ENCODE measurements around the gene TRIM3.

DNA sequence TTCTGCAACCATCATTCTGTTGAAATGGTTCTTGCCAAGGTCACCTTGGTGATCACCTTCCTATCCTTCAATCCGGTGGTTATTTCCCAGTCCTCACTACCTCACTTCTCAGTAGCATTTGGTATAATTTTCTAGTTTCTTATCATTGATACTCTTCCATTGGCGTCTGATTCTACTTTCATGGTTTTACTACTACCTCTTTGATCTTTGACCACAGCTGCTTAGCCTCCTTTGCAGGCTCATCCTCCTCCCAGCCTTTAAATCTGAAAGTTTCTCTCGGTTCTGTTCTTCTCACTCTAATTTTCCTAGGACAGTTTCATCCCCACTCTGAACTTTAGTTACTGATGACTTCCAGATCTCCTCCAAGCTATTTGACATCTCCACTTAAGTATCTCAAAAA, 12.5 kb upstream of the TRIM3 start:
- TF ChIP-seq, protein P1, sequence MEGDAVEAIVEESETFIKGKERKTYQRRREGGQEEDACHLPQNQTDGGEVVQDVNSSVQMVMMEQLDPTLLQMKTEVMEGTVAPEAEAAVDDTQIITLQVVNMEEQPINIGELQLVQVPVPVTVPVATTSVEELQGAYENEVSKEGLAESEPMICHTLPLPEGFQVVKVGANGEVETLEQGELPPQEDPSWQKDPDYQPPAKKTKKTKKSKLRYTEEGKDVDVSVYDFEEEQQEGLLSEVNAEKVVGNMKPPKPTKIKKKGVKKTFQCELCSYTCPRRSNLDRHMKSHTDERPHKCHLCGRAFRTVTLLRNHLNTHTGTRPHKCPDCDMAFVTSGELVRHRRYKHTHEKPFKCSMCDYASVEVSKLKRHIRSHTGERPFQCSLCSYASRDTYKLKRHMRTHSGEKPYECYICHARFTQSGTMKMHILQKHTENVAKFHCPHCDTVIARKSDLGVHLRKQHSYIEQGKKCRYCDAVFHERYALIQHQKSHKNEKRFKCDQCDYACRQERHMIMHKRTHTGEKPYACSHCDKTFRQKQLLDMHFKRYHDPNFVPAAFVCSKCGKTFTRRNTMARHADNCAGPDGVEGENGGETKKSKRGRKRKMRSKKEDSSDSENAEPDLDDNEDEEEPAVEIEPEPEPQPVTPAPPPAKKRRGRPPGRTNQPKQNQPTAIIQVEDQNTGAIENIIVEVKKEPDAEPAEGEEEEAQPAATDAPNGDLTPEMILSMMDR (IDR thresholded peaks at IDR 0.05; ENCODE audit: low read depth, low read length), result no peak
- TF ChIP-seq EZH2phosphoT487 (IDR thresholded peaks at IDR 0.05; ENCODE audit: low read depth), result no peak

Measured in OCI-LY3 (cell line).